Iris pigment epithelial cell (primary cell): ENCODE measurements around the gene LAMA1.

Experiments
- DNase-seq: peaks from one replicate; pipeline ENCODE4 v3.0.0-alpha.2; 2011; ENCODE audit warnings: low read depth

Gene LAMA1

DNA sequence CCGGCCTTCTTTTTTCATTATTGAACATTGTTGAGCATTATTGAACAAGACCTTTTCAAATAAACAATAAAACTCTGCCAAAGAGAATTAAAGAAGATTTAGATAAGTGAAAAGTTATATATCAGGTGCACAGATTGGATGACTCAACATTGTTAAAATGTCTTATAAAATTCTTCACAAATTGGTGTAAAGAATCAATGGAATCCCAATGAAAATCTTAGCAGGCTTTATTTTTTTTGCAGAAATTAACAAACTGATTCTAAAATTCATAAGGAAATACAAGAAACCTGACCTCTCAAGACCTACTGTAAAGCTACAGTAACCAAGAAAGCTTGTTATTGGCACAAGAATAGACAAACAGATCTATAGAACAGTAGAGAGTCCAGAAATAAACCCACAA, 70.3 kb downstream of the LAMA1 start:
- no peak for DNase-seq

DNA sequence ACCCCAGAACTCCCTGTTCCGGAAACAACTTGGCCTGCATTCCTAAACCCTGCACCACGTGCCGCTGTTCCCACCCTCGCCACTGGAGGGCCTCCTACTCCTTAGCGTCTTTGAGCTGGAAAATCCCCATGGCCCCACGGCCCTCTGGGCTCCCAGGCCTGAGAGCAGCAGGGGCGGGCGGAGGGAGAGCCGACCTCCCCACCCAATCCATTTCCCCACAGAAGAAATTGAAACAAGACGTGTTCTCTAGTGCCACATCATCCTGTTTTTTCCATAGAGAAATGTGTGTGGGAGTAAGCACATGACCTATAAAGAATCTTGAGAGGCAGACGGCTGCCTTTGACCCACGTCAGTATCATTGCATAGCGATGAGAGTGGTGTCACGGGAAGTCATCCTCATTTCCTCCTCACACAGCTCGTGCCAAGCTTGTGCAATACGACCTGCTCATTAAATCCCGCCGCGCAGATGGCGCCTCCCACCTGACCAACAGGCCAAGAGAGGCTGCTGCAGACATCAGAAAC, 79.2 kb downstream of the LAMA1 start:
- peak; percentile 100 for DNase-seq

DNA sequence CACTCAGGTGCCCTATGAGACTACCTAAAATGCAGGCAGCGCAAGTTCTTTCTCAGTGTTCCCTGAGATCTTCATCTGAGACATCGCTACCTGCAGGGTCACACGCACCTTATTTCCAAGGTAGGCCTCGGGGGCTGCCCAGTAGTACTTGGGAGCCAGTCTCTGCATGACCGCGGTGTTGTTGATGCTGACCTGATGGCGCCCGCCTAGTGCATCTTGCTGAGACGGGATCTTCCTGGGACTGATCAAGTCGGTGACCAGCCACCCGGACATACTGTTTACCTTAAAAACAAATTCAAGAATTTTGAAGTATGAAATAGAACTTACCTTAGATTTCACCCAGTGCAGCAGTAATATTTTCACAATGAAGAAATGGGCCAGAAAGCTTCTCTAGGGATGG, 80.1 kb downstream of the LAMA1 start:
- DNase-seq = no peak

DNA sequence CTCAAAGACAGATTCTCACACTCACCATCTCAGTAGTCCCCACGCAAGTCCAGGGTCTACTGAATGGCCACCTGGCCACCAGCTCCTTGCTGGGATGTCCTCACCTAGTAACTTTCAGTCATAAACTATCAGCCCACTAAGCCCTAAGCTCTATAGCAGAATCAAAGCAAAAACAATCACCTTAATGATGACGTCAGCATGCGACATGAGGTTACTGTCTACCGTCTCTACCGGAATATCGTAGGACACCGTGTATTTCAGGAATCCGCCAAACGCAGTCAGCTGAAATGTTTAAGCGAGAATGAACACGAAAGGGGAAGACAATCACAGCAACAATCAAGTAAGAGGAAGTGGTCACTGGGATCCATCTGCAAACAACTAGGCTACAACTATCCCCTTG, 81.8 kb downstream of the LAMA1 start:
- no peak for DNase-seq

DNA sequence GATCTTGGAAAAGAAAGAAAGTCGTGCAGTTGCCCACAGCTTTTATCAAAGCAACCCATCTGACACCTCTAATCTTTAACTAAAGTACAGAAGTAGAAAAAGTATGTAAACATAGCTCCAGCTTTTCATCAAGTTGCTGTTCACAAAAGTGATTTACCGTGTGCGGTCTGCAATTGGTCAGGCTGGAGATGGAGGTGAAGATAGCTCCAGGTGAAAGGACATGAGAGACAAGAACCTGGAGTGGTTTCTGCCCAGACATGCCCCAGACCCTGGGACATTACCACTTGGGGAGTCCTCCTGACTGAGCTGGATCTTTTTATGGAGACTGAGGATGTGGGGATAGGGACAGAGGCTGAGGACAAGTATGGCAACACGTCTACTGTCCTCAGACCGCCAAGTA, 82.7 kb downstream of the LAMA1 start:
- no peak for DNase-seq

DNA sequence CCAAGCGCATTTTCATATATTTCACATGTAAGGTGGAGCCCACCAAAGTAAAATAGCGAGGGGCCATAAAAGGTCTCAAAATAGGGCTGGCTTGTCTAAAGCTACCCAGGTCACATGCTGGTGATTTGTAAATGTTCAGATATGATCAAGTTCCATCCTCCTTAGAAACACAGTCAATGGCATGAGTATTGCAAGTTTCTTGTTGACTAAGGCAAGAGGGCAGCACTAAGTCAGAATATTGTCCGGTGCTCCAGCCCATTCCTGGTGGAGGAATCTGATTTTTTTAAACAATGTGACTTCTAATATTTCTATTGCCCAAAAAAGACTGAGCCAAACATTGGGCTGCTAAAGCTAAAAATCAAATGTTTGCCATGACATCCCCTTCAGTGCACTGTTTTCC, 85.1 kb downstream of the LAMA1 start:
- DNase-seq = no peak

DNA sequence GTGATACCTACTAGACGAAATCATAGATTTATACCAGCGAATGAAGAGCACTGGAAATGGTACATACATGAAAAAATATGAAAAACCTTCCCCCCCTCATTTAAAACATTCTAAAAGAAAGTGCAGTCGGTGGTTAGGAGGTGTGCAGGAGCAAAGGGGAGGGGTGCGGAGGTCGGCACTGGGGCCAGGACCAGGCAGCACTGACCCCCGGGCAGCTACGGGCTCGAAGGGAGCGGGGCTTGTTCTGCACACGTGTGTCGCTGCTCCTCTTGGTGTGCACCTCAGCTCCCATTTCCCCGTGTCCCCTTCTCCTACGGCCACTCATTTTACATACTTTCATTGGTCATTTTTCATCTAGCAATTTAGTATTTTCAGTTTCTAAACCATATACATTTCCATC, 89.0 kb downstream of the LAMA1 start:
- no peak for DNase-seq

DNA sequence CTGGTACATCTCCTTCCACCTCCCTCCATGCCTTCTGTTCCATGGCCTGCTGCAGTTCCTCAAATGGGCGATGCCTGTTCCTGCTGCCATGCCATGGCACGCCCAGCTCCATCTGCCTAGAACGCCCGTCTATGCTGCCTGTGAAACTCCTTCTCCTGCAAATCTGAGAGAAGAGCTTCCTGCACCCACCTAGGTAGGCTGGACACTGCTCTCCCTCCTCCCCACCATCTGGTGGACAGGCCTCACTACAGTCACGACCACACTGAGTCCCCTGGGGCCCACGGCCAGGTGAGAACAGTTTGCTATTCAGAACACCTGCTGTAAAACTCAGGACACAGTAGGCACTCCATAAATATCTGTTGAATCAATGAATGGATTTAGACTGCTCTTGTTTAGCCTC, 92.4 kb downstream of the LAMA1 start:
- no peak for DNase-seq

DNA sequence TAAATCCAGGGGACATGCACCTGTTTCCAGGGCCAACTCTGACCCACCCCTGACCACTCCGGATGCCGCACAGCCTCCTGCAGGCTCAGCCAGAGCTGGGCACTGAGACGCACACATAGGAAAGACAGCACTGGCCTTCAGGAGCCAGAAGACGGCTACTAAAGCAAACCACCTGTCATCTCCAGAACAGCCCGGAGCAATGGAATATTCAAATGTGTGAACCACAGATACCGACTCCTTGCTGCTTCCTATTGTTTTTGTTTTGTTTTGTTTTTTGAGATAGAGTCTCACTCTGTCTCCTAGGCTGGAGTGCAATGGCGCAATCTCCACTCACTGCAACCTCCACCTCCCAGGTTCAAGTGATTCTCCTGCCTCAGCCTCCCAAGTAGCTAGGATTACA, 94.0 kb downstream of the LAMA1 start:
- DNase-seq = no peak

DNA sequence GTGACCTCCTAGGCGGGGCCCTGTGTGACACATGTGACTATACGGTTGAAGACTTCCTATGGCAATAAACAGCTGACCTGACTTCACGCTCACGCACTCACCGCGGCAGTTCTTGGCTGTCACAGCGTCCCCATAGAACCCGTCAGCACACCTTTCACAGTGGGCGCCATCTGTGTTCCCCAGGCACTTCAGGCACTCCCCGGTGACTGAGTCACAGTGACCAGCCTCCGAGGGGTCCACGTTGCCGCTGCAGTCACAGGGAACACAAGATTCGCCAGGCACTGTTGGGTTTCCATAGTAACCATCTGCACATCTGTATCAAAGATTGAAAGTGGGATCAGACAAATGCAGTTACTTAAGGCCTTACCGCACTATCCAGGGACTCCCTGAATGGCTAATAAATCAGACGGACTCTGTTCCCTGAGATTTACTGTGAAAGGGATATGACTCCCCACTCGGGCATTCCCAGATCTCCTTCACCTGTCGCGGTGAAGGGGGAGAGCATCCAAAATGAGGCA, 94.5 kb downstream of the LAMA1 start:
- no peak for DNase-seq

DNA sequence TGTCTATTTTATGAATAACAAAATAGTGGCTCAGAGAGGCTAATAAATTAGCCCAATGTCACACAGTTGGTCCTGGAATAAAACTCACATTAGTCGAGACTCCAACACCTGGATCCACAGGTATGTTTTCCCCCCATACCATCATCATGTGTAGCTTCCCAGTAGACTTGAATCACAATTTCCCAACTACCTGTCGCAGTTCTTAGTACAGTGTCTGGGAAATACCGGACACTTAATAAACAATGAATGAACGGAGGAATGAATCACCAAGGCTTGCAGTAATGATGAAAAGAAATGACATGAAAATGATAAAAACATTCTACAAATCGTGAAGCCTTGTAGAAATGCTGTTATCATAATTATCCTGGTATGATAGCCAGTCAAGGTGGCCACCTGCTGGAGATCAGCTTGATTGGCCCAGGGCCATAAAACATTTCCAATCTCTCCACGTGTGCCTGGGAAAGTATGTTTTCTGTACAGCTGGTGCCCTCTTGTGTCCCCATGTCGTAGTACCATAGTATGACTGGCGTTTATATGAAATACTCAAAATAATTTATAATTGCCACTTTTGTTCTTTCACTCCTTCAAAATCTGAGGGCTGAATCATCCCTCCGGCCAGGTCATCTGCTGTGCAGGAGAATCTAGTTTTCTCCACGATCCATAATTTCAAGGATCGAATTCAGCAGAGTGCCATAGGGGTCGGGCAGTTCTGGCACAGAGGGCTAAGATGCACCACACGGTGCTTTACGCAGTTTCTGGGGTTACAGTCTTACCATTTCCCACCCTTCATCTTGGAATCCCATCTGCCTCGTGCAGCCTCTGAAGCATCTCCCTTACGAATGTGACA, 95.4 kb downstream of the LAMA1 start:
- peak; percentile 69 for DNase-seq

DNA sequence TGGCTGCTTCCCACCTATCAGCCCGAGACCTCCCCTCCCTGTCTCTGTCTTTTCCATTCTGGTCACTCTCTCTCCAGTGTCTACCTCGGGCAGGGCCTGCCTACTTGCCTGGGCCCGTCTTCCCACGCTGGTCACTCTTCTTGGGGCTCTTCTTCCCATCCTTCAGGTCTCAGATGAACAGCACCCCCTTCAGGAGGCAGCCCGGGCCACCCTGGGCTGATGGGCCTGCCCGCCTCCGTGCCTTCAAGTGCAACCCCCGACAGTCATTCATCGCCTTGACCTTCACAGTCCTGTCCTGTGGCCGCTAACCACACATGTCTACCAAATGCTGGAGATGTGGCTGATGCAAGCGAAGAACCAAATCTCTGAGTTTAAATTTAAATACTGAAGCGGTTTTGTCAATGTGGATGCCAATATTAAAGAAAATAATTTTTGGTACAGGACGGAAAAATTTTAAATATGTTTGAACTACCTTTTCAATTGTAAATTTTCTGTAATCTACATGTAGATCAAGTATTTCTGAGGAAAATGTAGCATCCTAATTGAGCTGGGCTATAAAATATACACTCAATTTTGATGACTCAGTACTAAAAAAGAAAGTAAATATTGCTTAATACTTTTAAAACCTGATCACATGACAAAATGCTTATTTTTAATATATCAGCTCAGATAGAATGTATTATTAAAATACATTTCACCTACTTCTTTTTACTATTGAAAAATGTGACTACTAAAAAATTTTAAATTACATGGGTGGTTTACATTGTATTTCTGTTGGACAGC, 96.4 kb downstream of the LAMA1 start:
- DNase-seq = no peak

DNA sequence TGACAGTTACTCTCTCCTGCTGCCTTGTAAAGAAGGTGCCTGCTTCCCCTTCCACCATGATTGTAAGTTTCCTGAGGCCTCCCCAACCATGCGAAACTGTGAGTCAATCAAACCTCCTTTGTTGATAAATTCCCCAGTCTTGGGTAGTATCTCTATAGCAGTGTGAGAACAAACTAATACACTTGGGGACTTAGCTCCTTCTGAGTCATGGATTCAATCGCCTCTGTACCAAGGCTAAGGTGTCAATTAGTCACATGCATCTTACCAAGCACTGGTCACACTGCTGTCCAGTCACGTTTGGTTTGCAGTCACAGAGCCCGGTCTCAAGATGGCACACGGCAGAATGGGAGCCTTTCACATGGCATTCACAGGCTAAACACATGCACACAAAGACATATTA, 100.6 kb downstream of the LAMA1 start:
- peak; percentile 10 for DNase-seq

DNA sequence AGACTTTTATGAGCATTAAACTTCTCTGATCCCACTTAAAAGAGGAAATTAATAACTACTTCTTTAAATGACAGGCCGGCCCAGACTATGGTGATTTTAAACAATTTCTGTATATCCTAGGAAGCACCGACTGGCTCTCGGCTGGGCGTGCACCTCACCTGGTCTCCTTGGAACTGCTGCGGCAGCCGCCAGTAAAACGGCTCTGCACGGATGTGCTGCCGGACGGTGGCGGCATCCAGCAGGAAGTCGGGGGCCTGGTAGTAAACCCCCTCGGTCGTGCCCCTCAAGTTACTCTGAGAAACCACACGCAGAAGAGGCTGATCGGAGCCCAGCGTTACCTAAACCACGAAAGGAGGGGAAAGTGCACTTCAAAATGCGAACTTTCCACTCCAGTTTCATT, 106.5 kb downstream of the LAMA1 start:
- no peak for DNase-seq

DNA sequence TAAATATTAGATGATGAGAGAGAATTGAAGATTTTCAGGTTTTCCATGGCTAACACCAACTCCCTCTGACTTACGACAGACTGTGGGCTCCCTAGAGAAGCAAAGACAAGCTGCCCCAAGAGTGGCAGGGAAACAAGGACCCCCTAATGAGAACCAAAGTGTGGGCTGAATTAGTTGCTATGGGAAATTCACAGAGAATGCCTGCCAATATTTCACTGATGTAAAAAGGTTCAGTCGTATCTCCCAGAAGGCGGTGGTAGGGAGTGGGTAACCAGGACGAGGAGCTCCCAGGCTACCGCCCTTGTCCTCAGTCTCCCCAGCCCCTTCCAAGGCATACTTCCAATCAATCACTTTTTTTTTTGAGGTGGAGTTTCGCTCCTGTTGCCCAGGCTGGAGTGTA, 113.6 kb downstream of the LAMA1 start:
- DNase-seq = no peak

DNA sequence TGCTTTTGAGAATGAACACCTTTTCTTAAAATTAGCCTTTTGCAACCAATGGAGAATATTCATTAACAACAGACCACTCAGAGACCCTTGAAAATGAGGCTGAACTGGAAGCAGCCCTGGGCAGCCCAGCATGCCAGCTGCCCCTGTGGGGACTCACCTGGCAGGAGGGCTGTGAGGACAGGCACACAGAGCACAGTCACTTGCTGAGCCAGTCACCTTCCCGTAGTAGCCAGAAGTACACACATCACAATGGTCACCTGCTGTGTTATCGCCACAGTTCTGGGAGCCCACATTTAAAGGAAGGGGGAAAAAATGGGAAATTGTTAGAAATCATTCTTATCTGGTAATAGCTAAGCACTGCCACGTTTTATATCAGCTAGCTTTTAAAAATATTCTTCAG, 115.5 kb downstream of the LAMA1 start:
- DNase-seq = no peak

DNA sequence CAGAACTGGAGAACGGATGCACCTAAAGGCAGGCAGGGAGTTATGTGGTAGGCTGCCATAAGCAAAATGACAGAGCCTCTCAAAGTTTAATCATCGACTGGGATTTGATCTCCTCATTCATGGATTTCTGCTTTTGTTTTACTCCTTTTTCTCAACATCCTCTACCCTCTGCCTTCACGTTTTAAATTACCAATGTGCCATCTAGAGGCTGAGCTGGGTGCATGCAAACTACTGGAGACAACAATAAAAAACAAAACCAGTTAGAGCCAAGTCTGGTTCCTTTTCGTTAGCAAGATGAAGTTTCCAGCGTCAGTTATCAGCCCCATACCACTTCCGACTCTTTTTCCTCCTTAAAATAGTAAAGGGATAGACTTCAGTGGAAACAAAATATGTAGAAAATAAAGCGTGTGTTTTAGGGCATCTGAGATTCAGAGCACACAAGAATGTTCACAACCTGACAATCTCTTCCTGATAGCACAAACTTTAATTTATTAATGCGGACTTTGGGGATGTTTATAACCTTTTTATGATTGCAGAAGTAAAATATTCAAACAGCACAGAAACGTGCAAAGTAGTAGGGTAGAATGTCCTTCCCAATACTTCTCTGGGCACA, 117.0 kb downstream of the LAMA1 start:
- peak; percentile 18 for DNase-seq

DNA sequence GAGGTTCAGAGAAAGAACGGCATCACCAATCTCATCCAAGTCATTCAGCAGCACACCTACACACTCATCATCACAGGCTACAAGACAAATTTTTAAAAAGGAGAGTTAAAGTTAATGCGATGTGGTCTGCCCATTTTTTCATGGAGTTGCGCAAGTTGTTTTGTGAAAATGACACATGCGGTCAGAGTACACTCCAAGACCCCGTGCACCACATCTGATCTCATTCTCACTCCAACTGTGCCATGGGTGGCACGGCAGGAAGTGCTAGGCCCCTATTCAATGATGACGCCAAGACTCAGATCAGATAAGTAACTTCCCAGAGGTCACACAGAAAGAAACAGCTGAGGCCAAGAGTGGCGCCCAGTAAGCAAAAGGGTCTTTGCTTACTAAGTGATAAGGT, 119.8 kb downstream of the LAMA1 start:
- DNase-seq = peak; percentile 17

DNA sequence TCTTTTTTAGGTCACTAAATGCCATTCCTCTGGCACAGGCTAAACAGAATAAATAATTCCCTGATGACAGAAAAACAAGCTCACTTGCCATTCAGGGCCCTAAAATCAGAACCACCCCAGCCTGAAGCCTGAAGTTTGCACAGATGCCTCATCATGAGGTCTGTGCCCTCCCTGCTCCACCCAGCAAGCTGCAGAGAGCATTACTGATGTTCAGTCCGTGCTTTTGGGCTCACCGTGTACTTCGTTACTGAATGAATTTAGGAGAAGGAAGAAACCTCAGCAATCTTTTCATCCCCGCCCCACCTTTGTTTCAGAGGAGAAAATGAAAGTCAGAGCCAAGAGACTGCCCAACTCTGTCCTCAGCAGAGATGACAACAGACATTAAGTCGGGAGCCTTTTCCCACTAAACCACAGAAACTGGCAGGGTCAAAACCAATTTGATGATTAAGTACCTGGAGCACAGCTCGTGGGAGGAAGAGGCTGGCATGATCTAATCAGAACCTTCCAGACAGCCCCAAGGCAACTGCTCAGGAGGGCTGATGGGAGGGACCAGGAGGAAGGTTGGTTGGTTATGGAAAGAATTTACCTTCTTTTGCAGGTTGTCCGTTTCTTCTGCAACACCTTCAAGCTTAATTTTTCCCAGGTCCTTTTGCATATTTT, 122.7 kb downstream of the LAMA1 start:
- no peak for DNase-seq

DNA sequence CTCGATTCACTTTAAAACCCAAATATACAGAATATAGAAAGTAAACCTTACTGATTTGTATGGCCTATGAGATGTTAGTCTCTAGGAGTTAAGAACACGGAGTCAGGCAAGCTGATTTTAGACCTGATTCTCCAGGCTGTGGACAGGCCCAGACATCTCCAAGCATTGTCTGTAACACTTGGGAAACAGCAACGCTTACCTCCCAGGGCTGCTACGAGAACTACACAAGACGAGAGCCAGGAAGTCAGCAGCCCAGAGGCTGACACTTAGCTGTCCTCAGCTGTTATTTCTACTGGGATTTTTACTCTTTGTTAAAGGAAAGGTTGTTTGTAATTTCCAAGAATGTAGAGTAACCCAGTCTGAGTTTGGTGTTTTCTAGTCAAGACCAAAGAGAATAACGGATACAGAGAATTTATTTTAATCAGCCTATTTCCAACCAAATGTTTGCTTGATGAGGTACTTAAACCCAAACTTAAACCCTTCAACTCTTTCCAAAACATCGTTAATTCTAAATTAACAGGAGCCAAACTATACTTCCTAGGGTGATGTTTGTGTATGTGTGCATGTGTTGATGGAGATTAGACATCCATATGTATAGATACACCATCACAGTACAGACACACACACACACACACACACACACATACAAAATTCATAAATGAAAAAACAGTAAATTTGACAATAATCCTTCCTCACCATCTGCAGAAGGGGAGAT, 123.4 kb downstream of the LAMA1 start:
- DNase-seq = peak; percentile 26

DNA sequence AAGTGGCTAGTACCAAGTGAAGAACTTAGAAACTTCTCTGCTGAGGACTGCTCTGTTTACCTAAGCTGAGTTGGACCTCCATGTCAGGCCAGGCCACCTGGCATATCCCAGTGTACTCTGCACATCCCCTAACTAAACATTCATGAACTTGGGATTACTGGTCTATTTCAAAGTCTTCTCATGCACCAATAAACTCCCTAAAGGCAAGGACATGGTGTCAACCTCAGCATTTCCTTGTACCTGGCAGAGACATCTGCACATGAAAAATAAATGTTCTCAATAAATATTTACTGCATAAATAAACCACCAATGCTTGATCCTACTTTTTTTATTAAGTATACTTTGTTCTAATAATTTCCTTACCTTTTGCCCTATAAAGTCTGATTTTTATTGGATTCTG, 124.8 kb downstream of the LAMA1 start:
- no peak for DNase-seq
